Esophagus squamous epithelium (tissue), 4 donors: Measurements from ENCODE around the gene SMAD5.

ENCODE experiments used
- CTCF ChIP-seq, 6 experiments: fragments of 450-650 bp in 4 of 6; fragments of 200-600 bp in 2 of 6; sonication (generic) in 2 of 6; IDR thresholded peaks; one replicate each; pipeline ENCODE4 v1.5.1; 2016 to 2019; ENCODE audit warnings: antibody characterized with exemption in 6 of 6, mild to moderate bottlenecking in 4 of 6, moderate library complexity in 4 of 6
- POLR2A ChIP-seq, 4 donors: fragments of 450-650 bp; IDR thresholded peaks; one replicate each; pipeline ENCODE4 v1.6.1; 2017; ENCODE audit warnings: antibody characterized with exemption in 4 of 4, mild to moderate bottlenecking in 4 of 4, moderate library complexity in 3 of 4

DNA sequence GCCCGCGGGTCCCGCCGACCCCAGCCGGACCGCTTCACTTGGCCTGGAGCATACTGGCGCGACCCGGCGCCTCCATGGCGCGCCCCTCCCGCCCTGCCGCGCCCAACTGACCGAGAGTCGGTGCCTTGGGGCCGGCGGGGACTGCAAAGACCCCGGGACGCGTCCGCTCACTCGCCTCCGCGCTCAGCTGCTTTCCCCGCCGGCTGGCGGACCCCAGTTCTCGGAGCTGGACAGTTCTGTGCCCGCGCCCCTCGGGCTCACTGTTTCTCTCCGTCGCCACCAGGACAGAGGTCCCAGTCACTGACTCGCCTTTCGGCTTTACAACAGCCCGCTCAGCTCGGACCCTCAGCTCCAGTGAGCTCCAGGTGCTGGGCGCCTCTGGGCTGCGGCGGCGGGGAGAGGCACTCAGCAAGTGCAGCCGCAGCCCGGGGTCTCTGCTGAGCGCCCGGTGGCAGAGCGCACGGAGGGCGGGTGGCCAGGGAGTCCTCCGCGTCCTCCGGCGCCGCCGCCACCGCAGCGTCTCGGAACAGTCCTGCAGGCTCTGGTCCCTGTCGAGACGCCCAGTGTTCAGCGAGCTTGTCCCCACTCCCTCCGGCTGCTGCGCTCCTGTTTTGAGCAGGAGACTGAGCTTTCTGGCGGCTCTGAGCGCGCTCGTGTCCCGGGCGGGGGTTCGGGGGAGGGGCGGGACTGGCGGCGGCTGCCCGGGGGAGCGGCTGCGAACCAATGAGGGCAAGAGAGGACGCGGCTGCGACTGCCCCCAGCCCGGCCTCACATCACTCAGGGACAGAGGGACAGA lies 60.1 kb downstream of the SMAD5 start, which contains the start of gene SMIM32:
- no peak for TF ChIP-seq CTCF (IDR thresholded peaks at IDR 0.05)
- TF ChIP-seq POLR2A (IDR thresholded peaks at IDR 0.05) = no peak
